GM13976 (cell line): ENCODE measurements around the gene IGSF3.
A peak's percentile ranks its signal among the peaks of the same experiment; 100 is the strongest.

Experiments used
- DNase-seq: peaks from one replicate; pipeline ENCODE4 v3.0.0; 2012; ENCODE audit warnings: low spot score
- in situ Hi-C: fragments of 300-500 bp; cut with MboI; formaldehyde crosslinking; loops from one replicate; pipeline ENCODE4 v1.12.0; 2022; ENCODE audit warnings: low sequenced_read_pairs, mixed read lengths, inconsistent platforms; ENCODE audit not compliant: unreplicated experiment
- TF ChIP-seq, protein P1 (sequence below): IDR thresholded peaks from 2 replicates; pipeline ENCODE4 v1.5.1; 2012; ENCODE audit warnings: borderline replicate concordance, mild to moderate bottlenecking; ENCODE audit not compliant: insufficient read depth; ENCODE audit errors: extremely low read depth, missing control alignments, control extremely low read depth

The IGSF3 gene

DNA sequence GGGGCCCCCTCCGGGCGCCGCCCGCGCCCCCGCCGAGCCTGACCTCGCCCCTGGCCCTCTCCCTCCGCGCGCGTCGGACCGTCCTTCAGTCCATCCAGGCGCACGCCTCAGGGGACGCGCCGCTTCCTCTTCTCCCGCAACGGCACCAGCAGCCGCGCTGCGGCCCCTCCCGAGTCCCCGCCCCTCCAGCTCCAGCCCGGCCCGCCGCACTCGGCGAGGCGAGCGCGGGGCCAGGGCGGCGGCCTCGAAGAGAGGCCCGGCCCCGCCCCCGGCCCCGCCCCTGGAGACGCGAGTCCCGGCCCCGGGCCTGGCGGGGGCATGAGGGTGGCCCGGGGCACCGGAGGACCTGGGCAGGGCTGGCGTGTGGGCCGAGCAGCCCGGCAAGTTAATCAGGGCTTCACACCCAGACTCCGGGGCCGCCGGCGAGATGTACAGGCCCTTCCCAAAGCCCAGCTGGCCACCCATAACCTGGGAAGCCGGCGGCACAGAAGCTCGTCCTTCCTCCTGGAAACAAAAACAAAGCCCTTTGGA is at the start of gene IGSF3:
Gene IGSF3, minus strand, starts transcription at position 159 of the 531 bp plus-strand sequence. CDS start 1,407 bp downstream, outside the sequence.
- peak; percentile 88 for DNase-seq
- TF ChIP-seq, protein P1, sequence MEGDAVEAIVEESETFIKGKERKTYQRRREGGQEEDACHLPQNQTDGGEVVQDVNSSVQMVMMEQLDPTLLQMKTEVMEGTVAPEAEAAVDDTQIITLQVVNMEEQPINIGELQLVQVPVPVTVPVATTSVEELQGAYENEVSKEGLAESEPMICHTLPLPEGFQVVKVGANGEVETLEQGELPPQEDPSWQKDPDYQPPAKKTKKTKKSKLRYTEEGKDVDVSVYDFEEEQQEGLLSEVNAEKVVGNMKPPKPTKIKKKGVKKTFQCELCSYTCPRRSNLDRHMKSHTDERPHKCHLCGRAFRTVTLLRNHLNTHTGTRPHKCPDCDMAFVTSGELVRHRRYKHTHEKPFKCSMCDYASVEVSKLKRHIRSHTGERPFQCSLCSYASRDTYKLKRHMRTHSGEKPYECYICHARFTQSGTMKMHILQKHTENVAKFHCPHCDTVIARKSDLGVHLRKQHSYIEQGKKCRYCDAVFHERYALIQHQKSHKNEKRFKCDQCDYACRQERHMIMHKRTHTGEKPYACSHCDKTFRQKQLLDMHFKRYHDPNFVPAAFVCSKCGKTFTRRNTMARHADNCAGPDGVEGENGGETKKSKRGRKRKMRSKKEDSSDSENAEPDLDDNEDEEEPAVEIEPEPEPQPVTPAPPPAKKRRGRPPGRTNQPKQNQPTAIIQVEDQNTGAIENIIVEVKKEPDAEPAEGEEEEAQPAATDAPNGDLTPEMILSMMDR, result no peak
- in situ Hi-C loops, result no loop called here

DNA sequence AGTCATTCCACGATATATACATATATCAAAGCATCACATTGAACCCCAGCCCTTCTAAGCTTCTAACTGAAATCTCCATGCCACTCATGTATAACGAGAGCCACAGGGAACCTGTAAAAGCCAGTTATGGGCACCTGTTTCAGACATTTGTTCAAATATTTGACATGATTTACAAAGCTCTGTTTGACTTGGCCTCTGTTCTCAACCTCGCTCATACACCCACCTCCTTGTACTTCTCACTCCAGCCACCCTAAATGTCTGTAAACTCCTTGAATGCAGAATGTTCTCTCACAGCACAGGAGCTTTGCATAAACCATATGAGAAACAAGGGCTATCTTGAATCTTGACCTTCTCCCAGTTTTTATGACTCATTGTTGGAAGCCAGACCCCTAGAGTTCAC is 49.8 kb upstream of the IGSF3 start:
- no peak for DNase-seq
- TF ChIP-seq, protein P1, result no peak
- in situ Hi-C loops, result no loop called here

DNA sequence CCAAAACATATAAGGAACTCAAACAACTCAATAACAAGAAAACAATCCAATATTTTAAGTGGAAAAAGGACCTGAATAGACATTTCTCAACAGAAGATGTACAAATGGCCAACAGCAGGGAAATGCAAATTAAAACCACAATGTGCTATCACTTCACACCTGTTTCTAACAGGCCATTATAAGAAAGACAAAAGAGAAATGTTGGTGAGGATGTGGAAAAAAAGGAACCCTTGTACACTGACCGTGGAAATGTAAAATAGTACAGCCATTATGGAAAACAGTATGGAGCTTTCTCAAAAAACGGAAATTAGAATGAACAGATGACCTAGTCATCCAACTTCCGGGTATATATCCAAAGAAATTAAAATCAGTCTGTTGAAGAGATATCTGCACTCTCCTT is 48.9 kb upstream of the IGSF3 start:
- in situ Hi-C loops, result no loop called here

DNA sequence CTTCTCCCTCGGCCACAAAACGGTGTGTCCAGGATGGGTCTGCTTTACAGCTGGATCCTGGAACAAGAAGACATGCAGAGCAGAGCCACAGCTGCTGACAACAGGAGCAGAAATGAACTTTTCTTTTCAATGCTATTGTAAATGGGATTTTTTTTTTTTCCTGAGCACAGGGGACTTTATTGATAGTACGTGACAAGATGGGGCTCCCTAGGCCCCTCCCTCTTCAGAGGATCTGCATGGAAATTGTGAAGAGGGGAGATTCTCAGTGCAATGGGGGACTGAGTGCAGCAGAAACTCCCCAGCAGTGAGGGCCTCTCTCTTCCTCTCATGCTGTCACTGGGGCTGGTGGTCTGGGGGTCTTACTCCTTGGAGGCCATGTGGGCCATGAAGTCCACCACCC is 45.9 kb upstream of the IGSF3 start:
- in situ Hi-C loops, result no loop called here
- no peak for DNase-seq
- TF ChIP-seq, protein P1, result no peak

More for the DNA sequence above, 48.9 kb upstream of the IGSF3 start:
- DNase-seq, result no peak
- TF ChIP-seq, protein P1, result no peak

DNA sequence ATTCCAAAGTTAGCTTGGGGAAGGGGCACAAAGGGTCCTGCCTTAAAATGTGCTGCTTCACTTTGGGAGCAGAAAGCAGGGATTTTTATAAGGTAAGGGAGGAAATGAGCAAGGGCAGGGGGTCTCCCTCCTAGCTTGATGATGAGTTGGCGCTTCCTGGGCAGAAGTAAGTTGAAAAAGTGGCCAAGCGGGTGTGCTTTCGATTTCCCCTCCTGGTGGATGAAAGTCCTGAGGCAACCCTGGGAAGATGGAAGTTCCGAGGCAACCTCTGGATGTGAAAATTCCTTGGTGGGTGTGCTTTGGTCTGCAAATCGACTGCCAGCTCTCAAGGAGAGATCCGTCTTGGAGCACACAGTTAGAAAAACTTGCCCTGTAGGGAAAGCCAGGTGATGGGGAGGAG is 45.0 kb upstream of the IGSF3 start:
- in situ Hi-C loops, result no loop called here
- DNase-seq, result no peak
- TF ChIP-seq, protein P1, result no peak

DNA sequence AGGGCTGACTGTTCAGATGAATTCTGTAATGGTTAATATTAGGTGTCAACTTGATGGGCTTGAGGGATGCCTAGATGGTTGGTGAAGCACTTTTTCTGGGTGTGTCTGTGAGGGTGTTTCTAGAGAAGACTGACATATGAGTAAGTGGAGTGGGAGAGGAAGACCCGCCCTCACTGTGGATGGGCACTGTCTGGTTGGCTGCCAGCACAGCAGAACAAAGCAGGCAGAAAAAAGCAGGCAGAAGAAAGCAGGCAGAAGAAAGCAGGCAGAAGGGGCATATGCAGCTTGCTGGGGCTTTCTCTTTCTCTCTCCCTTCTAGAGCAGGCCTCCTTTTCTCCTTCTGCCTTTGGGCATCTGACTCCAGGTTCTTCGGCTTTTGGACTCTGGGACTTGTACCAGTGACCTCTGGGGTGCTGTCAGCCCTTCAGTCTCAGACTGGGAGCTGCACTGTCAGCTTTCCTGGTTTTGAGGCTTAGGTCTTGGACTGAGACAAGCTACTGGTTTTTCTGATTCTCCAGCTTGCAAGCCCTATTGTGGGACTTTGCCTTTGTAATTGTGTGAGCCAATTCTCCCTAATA is 43.8 kb upstream of the IGSF3 start:
- no peak for DNase-seq
- TF ChIP-seq, protein P1, result no peak
- in situ Hi-C loops, result no loop called here
